Measurements from ENCODE around the gene TENT5C.

Gene TENT5C

GRCh38 chr1:117634631-117635030 is 28.8 kb downstream of the TENT5C start:
- no peak for DNase-seq (ENCODE audit: low read depth in 2 of 2)

- DNase-seq (ENCODE audit: low read depth in 2 of 2): no peak
These were observed 30.0 kb downstream of the TENT5C start for GRCh38 chr1:117635805-117636204.

GRCh38 chr1:117636637-117637425 is 31.0 kb downstream of the TENT5C start:
- no peak for DNase-seq (ENCODE audit: low read depth in 2 of 2)

GRCh38 chr1:117638141-117638540 is 32.3 kb downstream of the TENT5C start:
- DNase-seq (ENCODE audit: low read depth in 2 of 2): no peak

GRCh38 chr1:117638759-117639158 is 32.9 kb downstream of the TENT5C start:
- no peak for DNase-seq (ENCODE audit: low read depth in 2 of 2)

GRCh38 chr1:117639741-117640140 is 33.9 kb downstream of the TENT5C start:
- no peak for DNase-seq (ENCODE audit: low read depth in 2 of 2)

- no peak for DNase-seq (ENCODE audit: low read depth in 2 of 2)
These were observed 35.7 kb downstream of the TENT5C start for GRCh38 chr1:117641536-117641935.

- no peak for DNase-seq (ENCODE audit: low read depth in 2 of 2)
These were observed 37.1 kb downstream of the TENT5C start for GRCh38 chr1:117642963-117643362.

GRCh38 chr1:117643601-117644000 is 37.8 kb downstream of the TENT5C start:
- DNase-seq (ENCODE audit: low read depth in 2 of 2): no peak

- DNase-seq (ENCODE audit: low read depth in 2 of 2): no peak
These were observed 39.0 kb downstream of the TENT5C start for GRCh38 chr1:117644696-117645311.

- no peak for DNase-seq (ENCODE audit: low read depth in 2 of 2)
These were observed 39.5 kb downstream of the TENT5C start for GRCh38 chr1:117645343-117645742.

GRCh38 chr1:117646007-117646811 is 40.4 kb downstream of the TENT5C start:
- peak; percentile 49 to 51 for DNase-seq (ENCODE audit: low read depth in 2 of 2)

- no peak for DNase-seq (ENCODE audit: low read depth in 2 of 2)
These were observed 41.1 kb downstream of the TENT5C start for GRCh38 chr1:117646956-117647355.

GRCh38 chr1:117648015-117648414 is 42.2 kb downstream of the TENT5C start:
- DNase-seq (ENCODE audit: low read depth in 2 of 2): no peak

GRCh38 chr1:117650840-117651568 is 45.2 kb downstream of the TENT5C start:
- no peak for DNase-seq (ENCODE audit: low read depth in 2 of 2)

- no peak for DNase-seq (ENCODE audit: low read depth in 2 of 2)
These were observed 45.8 kb downstream of the TENT5C start for GRCh38 chr1:117651616-117652015.

- DNase-seq (ENCODE audit: low read depth in 2 of 2): no peak
These were observed 46.6 kb downstream of the TENT5C start for GRCh38 chr1:117652421-117652820.

- DNase-seq (ENCODE audit: low read depth in 2 of 2): no peak
These were observed 47.3 kb downstream of the TENT5C start for GRCh38 chr1:117653195-117653594.

GRCh38 chr1:117653732-117654492 is 48.1 kb downstream of the TENT5C start:
- no peak for DNase-seq (ENCODE audit: low read depth in 2 of 2)

- no peak for DNase-seq (ENCODE audit: low read depth in 2 of 2)
These were observed 48.8 kb downstream of the TENT5C start for GRCh38 chr1:117654493-117655219.

- DNase-seq (ENCODE audit: low read depth in 2 of 2): no peak
These were observed 49.4 kb downstream of the TENT5C start for GRCh38 chr1:117655220-117655577.

All from fibroblast of skin of left quadriceps (primary cell).